Measurements from ENCODE around the gene CCDC198. TPM values are rescaled to one million over a fixed set of nuclear protein-coding genes. Genes with fewer than 3 reads are reported as not detected.

Gene CCDC198
- total RNA-seq, 1 donor from 2014 or later: not detected

GRCh38 chr14:57470909-57471308, 22.7 kb downstream of the CCDC198 start:
- no peak for FAIRE-seq
- DNase-seq (ENCODE audit: low spot score in 2 of 2): no peak

- FAIRE-seq (no peak), DNase-seq (ENCODE audit: low spot score in 2 of 2) (no peak)
Observed at GRCh38 chr14:57464008-57464730, 29.5 kb downstream of the CCDC198 start.

GRCh38 chr14:57462551-57462950, 31.1 kb downstream of the CCDC198 start:
- FAIRE-seq: no peak
- DNase-seq (ENCODE audit: low spot score in 2 of 2): no peak

GRCh38 chr14:57461777-57462320, 31.8 kb downstream of the CCDC198 start:
- FAIRE-seq (no peak), DNase-seq (ENCODE audit: low spot score in 2 of 2) (no peak)

GRCh38 chr14:57435923-57436322, 57.7 kb downstream of the CCDC198 start:
- DNase-seq (ENCODE audit: low spot score in 2 of 2) (no peak), FAIRE-seq (peak; percentile 87)

- DNase-seq (ENCODE audit: low spot score in 2 of 2) (no peak), FAIRE-seq (no peak)
Observed at GRCh38 chr14:57420986-57421385, 72.7 kb downstream of the CCDC198 start.

GRCh38 chr14:57420033-57420432, 73.6 kb downstream of the CCDC198 start:
- FAIRE-seq (no peak), DNase-seq (ENCODE audit: low spot score in 2 of 2) (no peak)

Other genes starting within 250 kb of the CCDC198 start
- gene EXOC5, start 225.0 kb downstream of the CCDC198 start, total RNA-seq: 86.4 TPM
- 26.1 TPM for gene AP5M1, start 224.9 kb downstream of the CCDC198 start, total RNA-seq
- 82.7 TPM for gene NAA30, start 103.3 kb downstream of the CCDC198 start, total RNA-seq

All from frontal cortex (tissue), 4 donors.